ENCODE data around the gene INTS14.

- TF ChIP-seq CTCF (IDR thresholded peaks at IDR 0.05) (no peak), POLR2A (IDR thresholded peaks at IDR 0.05) (no peak)
Observed at GRCh38 chr15:65631503-65631902, 20.6 kb upstream of the INTS14 start.
